A673 (cell line): ENCODE data around the gene THADA. TPM values are rescaled to one million over a fixed set of nuclear protein-coding genes. Genes with fewer than 3 reads are reported as not detected.

ENCODE experiments used
- BruUV-seq: library from RNA; stranded (reverse); fragments of 400-500 nt; replicated peaks from 2 replicates; lab custom pipeline; 2021; lab: Mats Ljungman, UMichigan
- CTCF ChIA-PET: fragments of 300-600 bp; sonication (Branson Sonifier 250); formaldehyde crosslinking; loops from one replicate; lab custom pipeline; 2022; ENCODE audit warnings: antibody characterized with exemption; lab: Charles Lee
- POLR2A ChIA-PET: fragments of 300-600 bp; sonication (Branson Sonifier 250); formaldehyde crosslinking; loops from one replicate; lab custom pipeline; 2022; ENCODE audit warnings: antibody characterized with exemption; ENCODE audit not compliant: low non-redundant PET; lab: Charles Lee
- DNase-seq: peaks from one replicate; pipeline ENCODE4 v3.0.0-alpha.2; 2015; ENCODE audit warnings: low spot score
- H3K27ac ChIP-seq: fragments of 200-600 bp; sonication (generic); 2 replicates; pipeline ENCODE4 v1.5.1; 2016; ENCODE audit warnings: mixed run types, low read depth, mild to moderate bottlenecking, mixed read lengths, antibody characterized with exemption, low read length; ENCODE audit not compliant: poor library complexity, severe bottlenecking
- H3K27me3 ChIP-seq: fragments of 200-600 bp; sonication (generic); replicated peaks from 2 replicates; pipeline ENCODE4 v1.6.1; 2017; ENCODE audit warnings: mixed run types, low read depth, mild to moderate bottlenecking, mixed read lengths, antibody characterized with exemption, low read length; ENCODE audit not compliant: insufficient read depth, poor library complexity
- H3K36me3 ChIP-seq: fragments of 200-600 bp; sonication (generic); 2 replicates; pipeline ENCODE4 v1.6.1; 2016; ENCODE audit warnings: mixed run types, mild to moderate bottlenecking, mixed read lengths, antibody characterized with exemption, low read length; ENCODE audit not compliant: insufficient read depth, poor library complexity, severe bottlenecking
- H3K4me1 ChIP-seq: fragments of 200-600 bp; sonication (generic); 2 replicates; pipeline ENCODE4 v1.6.1; 2017; ENCODE audit warnings: mixed run types, mild to moderate bottlenecking, mixed read lengths, antibody characterized with exemption, low read length; ENCODE audit not compliant: insufficient read depth, poor library complexity, severe bottlenecking
- H3K4me3 ChIP-seq: fragments of 200-600 bp; sonication (generic); 2 replicates; pipeline ENCODE4 v1.5.1; 2016; ENCODE audit warnings: low read depth, mixed run types, mild to moderate bottlenecking, mixed read lengths, low read length; ENCODE audit not compliant: poor library complexity, severe bottlenecking
- H3K9me3 ChIP-seq: fragments of 200-600 bp; sonication (generic); 2 replicates; pipeline ENCODE4 v1.6.1; 2016; ENCODE audit warnings: mixed run types, low read depth, mild to moderate bottlenecking, mixed read lengths, antibody characterized with exemption, low read length; ENCODE audit not compliant: poor library complexity, severe bottlenecking
- EZH2 ChIP-seq: fragments of 200-600 bp; sonication (generic); IDR thresholded peaks from 2 replicates; pipeline ENCODE4 v1.6.1; 2017; ENCODE audit warnings: borderline replicate concordance, low read depth, mild to moderate bottlenecking, mixed read lengths, antibody characterized with exemption, low read length; ENCODE audit not compliant: poor library complexity, severe bottlenecking
- intact Hi-C: fragments of 100-400 bp; cut with micrococcal nuclease; formaldehyde crosslinking; loops from one replicate; pipeline ENCODE4 v1.10.0; 2022; ENCODE audit not compliant: unreplicated experiment
- total RNA-seq: library from RNA; stranded (reverse); gene quantifications from 2 replicates; pipeline ENCODE4 v1.2.3, GENCODE V29; 2021
- TF ChIP-seq, protein P1 (sequence below): fragments of 300-800, 200-600 bp; sonication (generic); conservative IDR thresholded peaks from 2 replicates; pipeline ENCODE4 v1.5.1; 2017; ENCODE audit warnings: low read depth, mild to moderate bottlenecking, antibody characterized with exemption, low read length, moderate library complexity, mixed read lengths

The THADA gene
- total RNA-seq, 1 experiment from 2014 or later: 39.7 TPM

DNA sequence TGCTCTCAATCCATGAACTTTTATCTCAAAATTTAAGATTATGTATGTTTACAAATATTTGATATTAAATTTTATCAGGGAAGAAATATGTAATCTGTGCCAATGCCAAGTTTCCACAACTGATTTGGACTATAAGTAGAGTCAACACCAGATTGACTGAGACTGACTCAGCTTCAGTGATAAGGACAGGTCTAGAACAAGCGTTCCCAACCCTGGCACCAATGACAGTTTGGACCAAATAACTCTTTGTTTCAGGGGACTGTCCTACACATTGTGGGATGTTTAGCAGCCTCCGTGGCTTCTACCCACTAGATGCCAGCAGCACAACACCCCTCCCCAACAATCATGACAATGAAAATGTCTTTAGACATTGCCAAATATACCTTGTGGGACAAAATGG, 165.3 kb downstream of the THADA start:
- H3K4me1 ChIP-seq: peaks cover 16% of the 10 kb centered on the region

GRCh38 chr2:43429369-43429768, 166.5 kb downstream of the THADA start:
- Histone ChIP-seq H3K27me3 (no peaks in the 10 kb centered on the region), H3K36me3 (no peaks in the 10 kb centered on the region), H3K4me1 (peaks cover 17% of the 10 kb centered on the region), H3K9me3 (no peaks in the 10 kb centered on the region), H3K27ac (no peak overlapping the region), H3K4me3 (no peak overlapping the region)
- CTCF ChIA-PET: no interaction called here
- intact Hi-C loops: no loop called here
- POLR2A ChIA-PET: no interaction called here
- no peak for TF ChIP-seq EZH2
- TF ChIP-seq, protein P1, sequence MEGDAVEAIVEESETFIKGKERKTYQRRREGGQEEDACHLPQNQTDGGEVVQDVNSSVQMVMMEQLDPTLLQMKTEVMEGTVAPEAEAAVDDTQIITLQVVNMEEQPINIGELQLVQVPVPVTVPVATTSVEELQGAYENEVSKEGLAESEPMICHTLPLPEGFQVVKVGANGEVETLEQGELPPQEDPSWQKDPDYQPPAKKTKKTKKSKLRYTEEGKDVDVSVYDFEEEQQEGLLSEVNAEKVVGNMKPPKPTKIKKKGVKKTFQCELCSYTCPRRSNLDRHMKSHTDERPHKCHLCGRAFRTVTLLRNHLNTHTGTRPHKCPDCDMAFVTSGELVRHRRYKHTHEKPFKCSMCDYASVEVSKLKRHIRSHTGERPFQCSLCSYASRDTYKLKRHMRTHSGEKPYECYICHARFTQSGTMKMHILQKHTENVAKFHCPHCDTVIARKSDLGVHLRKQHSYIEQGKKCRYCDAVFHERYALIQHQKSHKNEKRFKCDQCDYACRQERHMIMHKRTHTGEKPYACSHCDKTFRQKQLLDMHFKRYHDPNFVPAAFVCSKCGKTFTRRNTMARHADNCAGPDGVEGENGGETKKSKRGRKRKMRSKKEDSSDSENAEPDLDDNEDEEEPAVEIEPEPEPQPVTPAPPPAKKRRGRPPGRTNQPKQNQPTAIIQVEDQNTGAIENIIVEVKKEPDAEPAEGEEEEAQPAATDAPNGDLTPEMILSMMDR: no peak
- BruUV-seq: no TSS peak
- DNase-seq: no peak

More for the DNA sequence above, 165.3 kb downstream of the THADA start:
- Histone ChIP-seq H3K36me3 (no peaks in the 10 kb centered on the region), H3K27me3 (no peaks in the 10 kb centered on the region), H3K9me3 (no peaks in the 10 kb centered on the region), H3K4me3 (no peak overlapping the region), H3K27ac (no peak overlapping the region)
- TF ChIP-seq, protein P1: no peak
- TF ChIP-seq EZH2: no peak
- no TSS peak for BruUV-seq
- POLR2A ChIA-PET: no interaction called here
- DNase-seq: no peak
- intact Hi-C loops: no loop called here
- CTCF ChIA-PET: no interaction called here

GRCh38 chr2:43427032-43427424, 168.8 kb downstream of the THADA start:
- no TSS peak for BruUV-seq
- no peak overlapping the region for H3K4me3 ChIP-seq
- ChIA-PET CTCF (no interaction called here), POLR2A (interaction anchor here (0.5 kb wide), 1 partner anchor 46 kb away, joined by 9 read pairs; no protein-coding TSS in a partner anchor)
- intact Hi-C loops: no loop called here
- H3K27ac ChIP-seq: peak overlapping the region; percentile 55
- peaks cover 24% of the 10 kb centered on the region for H3K4me1 ChIP-seq
- TF ChIP-seq, protein P1: no peak
- TF ChIP-seq EZH2: no peak
- no peaks in the 10 kb centered on the region for H3K9me3 ChIP-seq
- H3K27me3 ChIP-seq: no peaks in the 10 kb centered on the region
- DNase-seq: no peak
- no peaks in the 10 kb centered on the region for H3K36me3 ChIP-seq
